GM12878 (cell line): ENCODE results near the gene YBX3. TPM values are rescaled to one million over a fixed set of nuclear protein-coding genes. Genes with fewer than 3 reads are reported as not detected.

Source experiments
- ATAC-seq: fragments of 200-7000 bp; cut with Tn5 transposase; 3 replicates; pipeline ENCODE4 v1.9.1; 2020; ENCODE audit warnings: mild to moderate bottlenecking, moderate library complexity
- BruUV-seq: library from RNA; stranded (reverse); fragments of 400-500 nt; replicated peaks from 2 replicates; lab custom pipeline; 2021; lab: Mats Ljungman, UMichigan
- CTCF ChIA-PET: fragments of 300-600 bp; sonication (Branson Sonifier 250); formaldehyde crosslinking; extraction: SDS; loops from one replicate; lab custom pipeline; 2021; ENCODE audit warnings: inconsistent platforms; lab: Yijun Ruan, JAX
- POLR2A ChIA-PET: fragments of 350-600 bp; formaldehyde crosslinking; extraction: SDS; loops from one replicate; lab custom pipeline; 2021; ENCODE audit warnings: inconsistent platforms; lab: Charles Lee
- RAD21 ChIA-PET: fragments of 300-600 bp; sonication (Branson Sonifier 250); formaldehyde crosslinking; loops from one replicate; lab custom pipeline; 2023; ENCODE audit warnings: antibody characterized with exemption; ENCODE audit not compliant: unreplicated experiment; lab: Charles Lee
- SMC1A ChIA-PET: fragments of 300-600 bp; sonication (Branson Sonifier 250); formaldehyde crosslinking; loops from one replicate; lab custom pipeline; 2023; ENCODE audit not compliant: unreplicated experiment, uncharacterized antibody; lab: Charles Lee
- DNase-seq: peaks from one replicate; pipeline ENCODE4 v3.0.0-alpha.2; 2011; ENCODE audit warnings: low read depth, low spot score
- FAIRE-seq: peaks from 3 replicates; lab custom pipeline; 2011; peaks lifted over from hg19 to GRCh38; lab: Jason Lieb, UNC
- H2AFZ ChIP-seq: 2 replicates; pipeline ENCODE4 v1.6.0; 2011; ENCODE audit warnings: low read depth, low read length, control low read depth; ENCODE audit not compliant: control insufficient read depth
- H3K27ac ChIP-seq: 2 replicates; pipeline ENCODE4 v1.5.1; 2011; ENCODE audit warnings: control low read depth; ENCODE audit not compliant: control insufficient read depth, insufficient read depth
- H3K27me3 ChIP-seq, 2 experiments: replicated peaks in 1 of 2; 2 replicates each; pipeline versions ENCODE4 v1.6.0 to v1.6.1; 2011; ENCODE audit warnings: low read length in 1 of 2; ENCODE audit not compliant: control insufficient read depth in 2 of 2, insufficient read depth in 2 of 2
- H3K36me3 ChIP-seq, 2 experiments: 2 replicates each; pipeline ENCODE4 v1.5.1; 2011; ENCODE audit warnings: low read length in 1 of 2; ENCODE audit not compliant: control insufficient read depth in 2 of 2, insufficient read depth in 2 of 2
- H3K4me1 ChIP-seq: 2 replicates; pipeline ENCODE4 v1.6.1; 2011; ENCODE audit warnings: mild to moderate bottlenecking, low read length, moderate library complexity, mixed read lengths; ENCODE audit not compliant: control insufficient read depth, insufficient read depth
- H3K4me2 ChIP-seq: 2 replicates; pipeline ENCODE4 v1.6.0; 2011; ENCODE audit warnings: control low read depth; ENCODE audit not compliant: control insufficient read depth, insufficient read depth
- H3K4me3 ChIP-seq: fragments of 200-600 bp; sonication (generic); 2 replicates; pipeline ENCODE4 v1.5.1; 2016
- H3K79me2 ChIP-seq: 2 replicates; pipeline ENCODE4 v1.6.0; 2011; ENCODE audit warnings: low read length; ENCODE audit not compliant: control insufficient read depth, insufficient read depth
- H3K9ac ChIP-seq: 2 replicates; pipeline ENCODE4 v1.8.0; 2011; ENCODE audit warnings: low read length, control low read depth, mixed read lengths; ENCODE audit not compliant: control insufficient read depth, insufficient read depth
- H3K9me3 ChIP-seq: replicated peaks from 3 replicates; pipeline ENCODE4 v1.5.1; 2011; ENCODE audit warnings: mild to moderate bottlenecking, low read length; ENCODE audit not compliant: control insufficient read depth, insufficient read depth
- H4K20me1 ChIP-seq: 2 replicates; pipeline ENCODE4 v1.6.0; 2011; ENCODE audit not compliant: control insufficient read depth, insufficient read depth
- BHLHE40 ChIP-seq, 2 experiments: fragments of 450-650 bp in 1 of 2; IDR thresholded peaks; 2 replicates each; pipeline ENCODE4 v1.6.1; 2011 to 2017; ENCODE audit warnings: low read depth in 2 of 2, borderline replicate concordance in 1 of 2, improper control_type of control experiment in 1 of 2, low read length in 1 of 2, mild to moderate bottlenecking in 1 of 2
- BRCA1 ChIP-seq: IDR thresholded peaks from 2 replicates; pipeline ENCODE4 v1.6.1; 2011; ENCODE audit warnings: low read depth, low read length, improper control_type of control experiment
- CEBPB ChIP-seq, 2 experiments: fragments of 150-350 bp in 1 of 2; IDR thresholded peaks; 2 replicates each; pipeline ENCODE4 v1.6.1; 2012 to 2014; ENCODE audit warnings: low read depth in 2 of 2, low read length in 2 of 2, borderline replicate concordance in 1 of 2, inconsistent platforms in 1 of 2
- EZH2 ChIP-seq: IDR thresholded peaks from 2 replicates; pipeline ENCODE4 v1.6.1; 2012; ENCODE audit warnings: low read depth, mild to moderate bottlenecking, control low read depth, inconsistent platforms, low read length, borderline replicate concordance; ENCODE audit not compliant: control insufficient read depth
- FOS ChIP-seq: IDR thresholded peaks from 3 replicates; pipeline ENCODE4 v1.6.1; 2011; ENCODE audit warnings: borderline replicate concordance; ENCODE audit not compliant: insufficient read length; ENCODE audit errors: extremely low read depth
- FOXM1 ChIP-seq: IDR thresholded peaks from 2 replicates; pipeline ENCODE4 v1.6.1; 2012; ENCODE audit warnings: low read depth, mild to moderate bottlenecking, inconsistent platforms, low read length, moderate library complexity
- JUND ChIP-seq: IDR thresholded peaks from 2 replicates; pipeline ENCODE4 v1.6.1; 2012; ENCODE audit warnings: low read depth, mild to moderate bottlenecking, low read length, improper control_type of control experiment, moderate library complexity
- NFIC ChIP-seq: IDR thresholded peaks from 2 replicates; pipeline ENCODE4 v1.6.1; 2012; ENCODE audit warnings: low read depth, mild to moderate bottlenecking, inconsistent platforms, low read length, moderate library complexity
- NFYA ChIP-seq: IDR thresholded peaks from 2 replicates; pipeline ENCODE4 v1.6.1; 2011; ENCODE audit warnings: low read depth, mild to moderate bottlenecking, low read length, improper control_type of control experiment, borderline replicate concordance
- POLR2AphosphoS5 ChIP-seq: IDR thresholded peaks from 2 replicates; pipeline ENCODE4 v1.6.1; 2011; ENCODE audit warnings: mild to moderate bottlenecking, low read length, inconsistent platforms
- POU2F2 ChIP-seq: IDR thresholded peaks from 3 replicates; pipeline ENCODE4 v1.6.1; 2011; ENCODE audit warnings: low read depth, mild to moderate bottlenecking, low read length, borderline replicate concordance
- SRF ChIP-seq, 2 experiments: IDR thresholded peaks; 2 replicates each; pipeline ENCODE4 v1.6.1; 2011; ENCODE audit warnings: low read depth in 2 of 2, low read length in 2 of 2, mild to moderate bottlenecking in 1 of 2, moderate library complexity in 1 of 2
- TCF12 ChIP-seq: IDR thresholded peaks from 2 replicates; pipeline ENCODE4 v1.6.1; 2011; ENCODE audit warnings: low read depth, mild to moderate bottlenecking, low read length
- ZBED1 ChIP-seq: IDR thresholded peaks from 2 replicates; pipeline ENCODE4 v1.6.1; 2016; ENCODE audit warnings: borderline replicate concordance
- ZSCAN29 ChIP-seq: fragments of 450-650 bp; IDR thresholded peaks from 2 replicates; pipeline ENCODE4 v1.6.1; 2017; ENCODE audit warnings: mild to moderate bottlenecking, moderate library complexity
- WGBS: methylation state at CpG from one replicate; pipeline ENCODE4 v1.1.6; 2016; ENCODE audit warnings: low lambda C conversion rate; ENCODE audit not compliant: insufficient replicate concordance, insufficient coverage; ENCODE audit errors: missing lambda C conversion rate; 5-methylcytosine and 5-hydroxymethylcytosine counted together
- in situ Hi-C: fragments of 300-500 bp; cut with MboI; formaldehyde crosslinking; loops from 9 replicates; pipeline ENCODE4 v1.14.3; 2018; ENCODE audit warnings: mixed read lengths
- intact Hi-C: fragments of 100-400 bp; cut with micrococcal nuclease; formaldehyde crosslinking; loops from one replicate; pipeline ENCODE4 v1.14.2; 2022; ENCODE audit not compliant: unreplicated experiment
- polyA plus RNA-seq, 11 experiments: library from polyadenylated mRNA; depleted of rRNA in 4 of 11; unstranded in 6 of 11; stranded (reverse) in 5 of 11; fragments of >200 nt; fragmentation: Nextera tagmentation in 4 of 11; fragmentation: Illumina TruSeq in 1 of 11; extraction: Ambion mirVana in 4 of 11; extraction: Trizol in 1 of 11; gene quantifications; 1 replicate in 1 of 11; 2 replicates in 10 of 11; pipeline versions ENCODE4 v1.2.1 to v1.2.3, GENCODE V29; 2011 to 2016; ENCODE audit warnings: inconsistent platforms in 2 of 11, missing spikeins in 2 of 11, low read depth in 1 of 11
- total RNA-seq, 4 experiments: library from RNA; depleted of rRNA in 3 of 4; stranded (reverse); fragments of >200 nt in 3 of 4; fragmentation: Illumina TruSeq in 1 of 4; extraction: Trizol in 1 of 4; gene quantifications; 2 replicates each; pipeline versions ENCODE4 v1.2.1 to v1.2.3, GENCODE V29; 2013 to 2021
- TF ChIP-seq, protein P1 (sequence below): fragments of 450-650 bp; IDR thresholded peaks from 2 replicates; pipeline ENCODE4 v1.6.1; 2017; ENCODE audit warnings: mild to moderate bottlenecking
- TF ChIP-seq, protein P2 (sequence below): IDR thresholded peaks from 2 replicates; pipeline ENCODE4 v1.6.1; 2011; ENCODE audit warnings: low read depth, low read length, improper control_type of control experiment, borderline replicate concordance
- TF ChIP-seq, protein P3 (sequence below), 3 experiments: IDR thresholded peaks in 2 of 3; conservative IDR thresholded peaks in 1 of 3; 2 replicates each; pipeline ENCODE4 v1.5.1; 2011; ENCODE audit warnings: low read depth in 3 of 3, low read length in 3 of 3, mild to moderate bottlenecking in 3 of 3, control low read depth in 2 of 3, moderate library complexity in 2 of 3, inconsistent platforms in 1 of 3, mixed read lengths in 1 of 3; ENCODE audit not compliant: control insufficient read depth in 2 of 3, insufficient read depth in 1 of 3; ENCODE audit errors: extremely low read depth in 1 of 3
- TF ChIP-seq, protein P4 (sequence below): IDR thresholded peaks from 2 replicates; pipeline ENCODE4 v1.6.1; 2011; ENCODE audit warnings: low read depth, mild to moderate bottlenecking, low read length, moderate library complexity, borderline replicate concordance; ENCODE audit errors: extremely low read depth

Gene YBX3
- total and polyA plus RNA-seq, 10 of the 15 experiments (the other 5 are each of a cell fraction or from before 2014, with no cell fraction given): 25.9 to 221 (median 111) TPM

DNA sequence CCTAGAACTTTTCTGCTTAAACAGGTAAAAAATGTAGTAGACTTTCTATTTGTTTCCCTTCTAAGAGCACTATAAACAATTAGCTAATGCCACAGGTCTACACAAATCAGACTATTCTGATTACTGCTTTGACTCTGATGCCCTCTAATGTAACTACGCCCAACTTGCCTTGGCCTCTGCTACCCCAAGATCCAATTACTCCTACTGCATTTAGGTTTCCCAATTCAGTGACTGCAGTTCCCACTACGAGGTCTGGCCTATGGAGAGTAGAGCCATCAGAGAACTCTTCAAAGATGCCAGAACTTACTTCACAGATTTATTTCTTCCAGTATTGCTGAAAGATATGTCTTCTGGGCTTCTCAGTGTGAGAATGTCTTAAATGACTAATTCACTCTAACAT lies 34.0 kb downstream of the YBX3 start:
- H3K4me1 ChIP-seq: no peaks in the 10 kb centered on the region
- DNase-seq (no peak), FAIRE-seq (no peak), ATAC-seq (no peak)
- no TSS peak for BruUV-seq
- WGBS: 20% methylated on average over 2 of the region's 2 CpGs
- no peaks in the 10 kb centered on the region for H3K27me3 ChIP-seq
- no peak overlapping the region for H2AFZ ChIP-seq
- ChIA-PET SMC1A (no interaction called here), RAD21 (no interaction called here), CTCF (interaction anchor here (1.4 kb wide), 1 partner anchor 14 kb away, joined by 4 read pairs; no protein-coding TSS in a partner anchor), POLR2A (no interaction called here)
- in situ Hi-C loops: no loop called here
- no peak overlapping the region for H3K4me2 ChIP-seq
- no peaks in the 10 kb centered on the region for H3K79me2 ChIP-seq
- H4K20me1 ChIP-seq: no peaks in the 10 kb centered on the region
- no peak overlapping the region for H3K4me3 ChIP-seq
- no peaks in the 10 kb centered on the region for H3K36me3 ChIP-seq
- intact Hi-C loops: no loop called here
- H3K9ac ChIP-seq: no peak overlapping the region
- H3K27ac ChIP-seq: no peak overlapping the region
- no peaks in the 10 kb centered on the region; the same call in 1 of the 3 replicates for H3K9me3 ChIP-seq
- TF ChIP-seq ZSCAN29: no peak
- no peak for TF ChIP-seq BHLHE40 (IDR thresholded peaks at IDR 0.05; ENCODE audit: borderline replicate concordance in 1 of 2, low read depth in 2 of 2, low read length in 1 of 2)
- no peak for TF ChIP-seq NFYA
- no peak for TF ChIP-seq EZH2
- no peak for TF ChIP-seq FOS
- TF ChIP-seq, protein P1, sequence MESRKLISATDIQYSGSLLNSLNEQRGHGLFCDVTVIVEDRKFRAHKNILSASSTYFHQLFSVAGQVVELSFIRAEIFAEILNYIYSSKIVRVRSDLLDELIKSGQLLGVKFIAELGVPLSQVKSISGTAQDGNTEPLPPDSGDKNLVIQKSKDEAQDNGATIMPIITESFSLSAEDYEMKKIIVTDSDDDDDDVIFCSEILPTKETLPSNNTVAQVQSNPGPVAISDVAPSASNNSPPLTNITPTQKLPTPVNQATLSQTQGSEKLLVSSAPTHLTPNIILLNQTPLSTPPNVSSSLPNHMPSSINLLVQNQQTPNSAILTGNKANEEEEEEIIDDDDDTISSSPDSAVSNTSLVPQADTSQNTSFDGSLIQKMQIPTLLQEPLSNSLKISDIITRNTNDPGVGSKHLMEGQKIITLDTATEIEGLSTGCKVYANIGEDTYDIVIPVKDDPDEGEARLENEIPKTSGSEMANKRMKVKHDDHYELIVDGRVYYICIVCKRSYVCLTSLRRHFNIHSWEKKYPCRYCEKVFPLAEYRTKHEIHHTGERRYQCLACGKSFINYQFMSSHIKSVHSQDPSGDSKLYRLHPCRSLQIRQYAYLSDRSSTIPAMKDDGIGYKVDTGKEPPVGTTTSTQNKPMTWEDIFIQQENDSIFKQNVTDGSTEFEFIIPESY: no peak
- no peak for TF ChIP-seq POLR2AphosphoS5
- TF ChIP-seq TCF12: no peak
- TF ChIP-seq, protein P2, sequence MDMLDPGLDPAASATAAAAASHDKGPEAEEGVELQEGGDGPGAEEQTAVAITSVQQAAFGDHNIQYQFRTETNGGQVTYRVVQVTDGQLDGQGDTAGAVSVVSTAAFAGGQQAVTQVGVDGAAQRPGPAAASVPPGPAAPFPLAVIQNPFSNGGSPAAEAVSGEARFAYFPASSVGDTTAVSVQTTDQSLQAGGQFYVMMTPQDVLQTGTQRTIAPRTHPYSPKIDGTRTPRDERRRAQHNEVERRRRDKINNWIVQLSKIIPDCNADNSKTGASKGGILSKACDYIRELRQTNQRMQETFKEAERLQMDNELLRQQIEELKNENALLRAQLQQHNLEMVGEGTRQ: no peak
- no peak for TF ChIP-seq POU2F2
- no peak for TF ChIP-seq FOXM1
- no peak for TF ChIP-seq NFIC
- TF ChIP-seq BRCA1: no peak
- TF ChIP-seq JUND: no peak
- TF ChIP-seq, protein P3, sequence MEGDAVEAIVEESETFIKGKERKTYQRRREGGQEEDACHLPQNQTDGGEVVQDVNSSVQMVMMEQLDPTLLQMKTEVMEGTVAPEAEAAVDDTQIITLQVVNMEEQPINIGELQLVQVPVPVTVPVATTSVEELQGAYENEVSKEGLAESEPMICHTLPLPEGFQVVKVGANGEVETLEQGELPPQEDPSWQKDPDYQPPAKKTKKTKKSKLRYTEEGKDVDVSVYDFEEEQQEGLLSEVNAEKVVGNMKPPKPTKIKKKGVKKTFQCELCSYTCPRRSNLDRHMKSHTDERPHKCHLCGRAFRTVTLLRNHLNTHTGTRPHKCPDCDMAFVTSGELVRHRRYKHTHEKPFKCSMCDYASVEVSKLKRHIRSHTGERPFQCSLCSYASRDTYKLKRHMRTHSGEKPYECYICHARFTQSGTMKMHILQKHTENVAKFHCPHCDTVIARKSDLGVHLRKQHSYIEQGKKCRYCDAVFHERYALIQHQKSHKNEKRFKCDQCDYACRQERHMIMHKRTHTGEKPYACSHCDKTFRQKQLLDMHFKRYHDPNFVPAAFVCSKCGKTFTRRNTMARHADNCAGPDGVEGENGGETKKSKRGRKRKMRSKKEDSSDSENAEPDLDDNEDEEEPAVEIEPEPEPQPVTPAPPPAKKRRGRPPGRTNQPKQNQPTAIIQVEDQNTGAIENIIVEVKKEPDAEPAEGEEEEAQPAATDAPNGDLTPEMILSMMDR (IDR thresholded peaks at IDR 0.05 in 2 of 3, conservative IDR thresholded peaks at IDR 0.05 in 1 of 3; ENCODE audit: control insufficient read depth in 2 of 3, extremely low read depth in 1 of 3, insufficient read depth in 1 of 3, low read depth in 3 of 3, low read length in 3 of 3): no peak
- TF ChIP-seq, protein P4, sequence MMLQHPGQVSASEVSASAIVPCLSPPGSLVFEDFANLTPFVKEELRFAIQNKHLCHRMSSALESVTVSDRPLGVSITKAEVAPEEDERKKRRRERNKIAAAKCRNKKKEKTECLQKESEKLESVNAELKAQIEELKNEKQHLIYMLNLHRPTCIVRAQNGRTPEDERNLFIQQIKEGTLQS: no peak
- TF ChIP-seq SRF (IDR thresholded peaks at IDR 0.05; ENCODE audit: low read depth in 2 of 2, low read length in 2 of 2): no peak
- no peak for TF ChIP-seq ZBED1
- TF ChIP-seq CEBPB (IDR thresholded peaks at IDR 0.05; ENCODE audit: borderline replicate concordance in 1 of 2, low read depth in 2 of 2, low read length in 2 of 2): no peak
